Vagina (tissue), 2 donors: Measurements from ENCODE around the gene PGLYRP3. TPM values are rescaled to one million over a fixed set of nuclear protein-coding genes. Genes with fewer than 3 reads are reported as not detected.
A peak's percentile ranks its signal among the peaks of the same experiment; 100 is the strongest.

Source experiments
- DNase-seq, 2 donors: peaks; one replicate each; pipeline ENCODE4 v3.0.0-alpha.2; 2017; ENCODE audit errors: extremely low spot score in 2 of 2
- H3K27ac ChIP-seq: fragments of 200-600 bp; sonication (generic); one replicate; pipeline ENCODE4 v1.5.1; 2019
- H3K27me3 ChIP-seq: fragments of 200-600 bp; sonication (generic); one replicate; pipeline ENCODE4 v1.5.1; 2019
- H3K36me3 ChIP-seq, 2 donors: fragments of 200-600 bp; sonication (generic); one replicate each; pipeline ENCODE4 v1.5.1; 2017 to 2019
- H3K4me1 ChIP-seq: fragments of 200-600 bp; sonication (generic); one replicate; pipeline ENCODE4 v1.5.1; 2019
- H3K4me3 ChIP-seq, 2 donors: fragments of 200-600 bp; sonication (generic); 1 replicate in 1 of 2; 2 replicates in 1 of 2; pipeline ENCODE4 v1.5.1; 2016 to 2019
- H3K9me3 ChIP-seq: fragments of 200-600 bp; sonication (generic); one replicate; pipeline ENCODE4 v1.5.1; 2019
- CTCF ChIP-seq, 3 experiments: fragments of 450-650 bp in 2 of 3; fragments of 200-600 bp in 1 of 3; sonication (generic) in 1 of 3; IDR thresholded peaks; one replicate each; pipeline ENCODE4 v1.5.1; 2017 to 2019; ENCODE audit warnings: antibody characterized with exemption in 3 of 3, mild to moderate bottlenecking in 2 of 3, moderate library complexity in 2 of 3
- POLR2A ChIP-seq, 2 donors: fragments of 450-650 bp; IDR thresholded peaks; one replicate each; pipeline ENCODE4 v1.6.1; 2017; ENCODE audit warnings: antibody characterized with exemption in 2 of 2, mild to moderate bottlenecking in 2 of 2, moderate library complexity in 2 of 2
- POLR2AphosphoS5 ChIP-seq, 2 donors: sonication (generic); formaldehyde crosslinking; IDR thresholded peaks; one replicate each; pipeline ENCODE4 v1.9.0; 2017; ENCODE audit warnings: antibody characterized with exemption in 2 of 2, mild to moderate bottlenecking in 2 of 2, low read depth in 1 of 2; ENCODE audit not compliant: insufficient read depth in 1 of 2
- intact Hi-C: fragments of 100-400 bp; cut with DNase I; formaldehyde crosslinking; loops from one replicate; pipeline ENCODE4 v1.15.1; 2023
- total RNA-seq: library from RNA; depleted of rRNA; stranded (reverse); fragments of >200 nt; gene quantifications from one replicate; pipeline ENCODE4 v1.2.3, GENCODE V29; 2016

PGLYRP3 gene
- total RNA-seq, 1 donor from 2014 or later, result 28.7 TPM

GRCh38 chr1:153253076-153253475, 59.7 kb downstream of the PGLYRP3 start:
- TF ChIP-seq POLR2AphosphoS5 (IDR thresholded peaks at IDR 0.05; ENCODE audit: insufficient read depth in 1 of 2, low read depth in 1 of 2) (no peak), POLR2A (IDR thresholded peaks at IDR 0.05) (no peak), CTCF (IDR thresholded peaks at IDR 0.05) (no peak)
- Histone ChIP-seq H3K4me1 (no peaks in the 10 kb centered on the region), H3K36me3 (no peaks in the 10 kb centered on the region), H3K9me3 (no peaks in the 10 kb centered on the region), H3K27me3 (no peaks in the 10 kb centered on the region), H3K4me3 (no peak overlapping the region), H3K27ac (no peak overlapping the region)
- intact Hi-C loops, result no loop called here
- no peak for DNase-seq

- TF ChIP-seq POLR2AphosphoS5 (IDR thresholded peaks at IDR 0.05; ENCODE audit: insufficient read depth in 1 of 2, low read depth in 1 of 2) (no peak), POLR2A (IDR thresholded peaks at IDR 0.05) (no peak), CTCF (IDR thresholded peaks at IDR 0.05) (no peak)
- no peaks in the 10 kb centered on the region for H3K36me3 ChIP-seq
- H3K27ac ChIP-seq, result no peak overlapping the region
- no peaks in the 10 kb centered on the region for H3K9me3 ChIP-seq
- no peaks in the 10 kb centered on the region for H3K4me1 ChIP-seq
- peak in 1 of 2 donors; percentile 64 for DNase-seq
- H3K4me3 ChIP-seq, result no peak overlapping the region
- intact Hi-C loops, result no loop called here
- no peaks in the 10 kb centered on the region for H3K27me3 ChIP-seq
These were observed 60.8 kb downstream of the PGLYRP3 start for GRCh38 chr1:153251988-153252387.

GRCh38 chr1:153251562-153251961, 61.2 kb downstream of the PGLYRP3 start:
- intact Hi-C loops, result no loop called here
- no peak overlapping the region for H3K4me3 ChIP-seq
- DNase-seq, result peak in 1 of 2 donors; percentile 31
- no peak overlapping the region for H3K27ac ChIP-seq
- TF ChIP-seq CTCF (IDR thresholded peaks at IDR 0.05) (no peak), POLR2AphosphoS5 (IDR thresholded peaks at IDR 0.05; ENCODE audit: insufficient read depth in 1 of 2, low read depth in 1 of 2) (no peak), POLR2A (IDR thresholded peaks at IDR 0.05) (no peak)
- no peaks in the 10 kb centered on the region for H3K4me1 ChIP-seq
- no peaks in the 10 kb centered on the region for H3K27me3 ChIP-seq
- no peaks in the 10 kb centered on the region for H3K9me3 ChIP-seq
- no peaks in the 10 kb centered on the region for H3K36me3 ChIP-seq

GRCh38 chr1:153251087-153251486, 61.7 kb downstream of the PGLYRP3 start:
- Histone ChIP-seq H3K4me1 (no peaks in the 10 kb centered on the region), H3K36me3 (no peaks in the 10 kb centered on the region), H3K27ac (no peak overlapping the region), H3K27me3 (no peaks in the 10 kb centered on the region), H3K9me3 (no peaks in the 10 kb centered on the region), H3K4me3 (no peak overlapping the region)
- no peak for DNase-seq
- intact Hi-C loops, result no loop called here
- TF ChIP-seq POLR2A (IDR thresholded peaks at IDR 0.05) (no peak), POLR2AphosphoS5 (IDR thresholded peaks at IDR 0.05; ENCODE audit: insufficient read depth in 1 of 2, low read depth in 1 of 2) (no peak), CTCF (IDR thresholded peaks at IDR 0.05) (no peak)

GRCh38 chr1:153250166-153250565, 62.6 kb downstream of the PGLYRP3 start:
- H3K4me3 ChIP-seq, result no peak overlapping the region
- H3K27me3 ChIP-seq, result no peaks in the 10 kb centered on the region
- H3K36me3 ChIP-seq, result no peaks in the 10 kb centered on the region
- H3K27ac ChIP-seq, result no peak overlapping the region
- TF ChIP-seq POLR2AphosphoS5 (IDR thresholded peaks at IDR 0.05; ENCODE audit: insufficient read depth in 1 of 2, low read depth in 1 of 2), result no peak
- TF ChIP-seq CTCF (IDR thresholded peaks at IDR 0.05), result no peak
- no peak for TF ChIP-seq POLR2A (IDR thresholded peaks at IDR 0.05)
- intact Hi-C loops, result no loop called here
- H3K9me3 ChIP-seq, result no peaks in the 10 kb centered on the region
- H3K4me1 ChIP-seq, result no peaks in the 10 kb centered on the region
- no peak for DNase-seq
